Activated naive CD4-positive, alpha-beta T cell treated with anti-CD3 and anti-CD28 coated beads, Interleukin-2, amount 50 U/mL, for 24 hours (primary cell): ENCODE results near the gene MSRB3.
"Not testable (repeated sequence)": the region's sequence is repeated elsewhere in the genome, so short reads cannot be mapped to it uniquely, and the experiment has no call there.

Experiments
- H3K27ac Mint-ChIP-seq: one replicate; pipeline ENCODE4 v1.8.0; 2021; ENCODE audit warnings: mild to moderate bottlenecking, mixed read lengths
- H3K27me3 Mint-ChIP-seq: one replicate; pipeline ENCODE4 v1.8.0; 2021; ENCODE audit warnings: mixed read lengths
- H3K36me3 Mint-ChIP-seq: one replicate; pipeline ENCODE4 v1.8.0; 2021; ENCODE audit warnings: mixed read lengths
- H3K4me1 Mint-ChIP-seq: one replicate; pipeline ENCODE4 v1.8.0; 2021; ENCODE audit warnings: mixed read lengths
- H3K4me3 Mint-ChIP-seq: one replicate; pipeline ENCODE4 v1.8.0; 2021; ENCODE audit warnings: mild to moderate bottlenecking, mixed read lengths
- H3K9me3 Mint-ChIP-seq: one replicate; pipeline ENCODE4 v1.8.0; 2021; ENCODE audit warnings: mixed read lengths

The MSRB3 gene

DNA sequence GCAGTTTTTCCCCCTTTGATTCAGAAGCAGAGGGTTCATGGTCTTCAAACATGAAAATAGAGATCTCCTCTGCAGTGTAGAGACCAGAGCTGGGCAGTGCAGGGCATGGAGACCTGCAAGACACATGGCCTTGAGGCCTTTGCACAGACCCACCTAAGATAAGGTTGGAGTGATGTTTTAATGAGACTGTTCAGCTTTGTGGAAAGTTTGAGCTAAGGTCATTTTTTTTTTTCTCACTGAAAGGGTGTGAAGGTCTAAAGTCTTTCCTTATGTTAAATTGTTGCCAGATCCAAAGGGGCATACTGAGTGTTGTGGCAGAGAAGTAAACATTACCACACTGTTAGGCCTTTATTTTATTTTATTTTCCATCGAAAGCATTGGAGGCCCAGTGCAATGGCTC, 185.1 kb downstream of the MSRB3 start:
- H3K9me3 Mint-ChIP-seq, result no peaks in the 10 kb centered on the region
- no peaks in the 10 kb centered on the region for H3K36me3 Mint-ChIP-seq
- H3K4me3 Mint-ChIP-seq, result no peak overlapping the region
- H3K27ac Mint-ChIP-seq, result no peak overlapping the region
- no peaks in the 10 kb centered on the region for H3K4me1 Mint-ChIP-seq
- H3K27me3 Mint-ChIP-seq, result peaks cover 2% of the 10 kb centered on the region

GRCh38 chr12:65464930-65465329, 186.4 kb downstream of the MSRB3 start:
- no peak overlapping the region for H3K4me3 Mint-ChIP-seq
- H3K27me3 Mint-ChIP-seq, result peaks cover 1% of the 10 kb centered on the region
- no peak overlapping the region for H3K27ac Mint-ChIP-seq
- no peaks in the 10 kb centered on the region for H3K9me3 Mint-ChIP-seq
- H3K36me3 Mint-ChIP-seq, result no peaks in the 10 kb centered on the region
- H3K4me1 Mint-ChIP-seq, result no peaks in the 10 kb centered on the region

GRCh38 chr12:65465766-65466547, 187.5 kb downstream of the MSRB3 start:
- no peaks in the 10 kb centered on the region for H3K4me1 Mint-ChIP-seq
- no peak overlapping the region for H3K27ac Mint-ChIP-seq
- H3K27me3 Mint-ChIP-seq, result peaks cover 1% of the 10 kb centered on the region

GRCh38 chr12:65466911-65467310, 188.4 kb downstream of the MSRB3 start:
- no peak overlapping the region for H3K27ac Mint-ChIP-seq

More at GRCh38 chr12:65465766-65466547, 187.5 kb downstream of the MSRB3 start:
- Mint-ChIP-seq H3K9me3 (no peaks in the 10 kb centered on the region), H3K4me3 (no peak overlapping the region), H3K36me3 (no peaks in the 10 kb centered on the region)

GRCh38 chr12:65470256-65470655, 191.8 kb downstream of the MSRB3 start:
- Mint-ChIP-seq H3K36me3 (no peaks in the 10 kb centered on the region), H3K27me3 (peaks cover 3% of the 10 kb centered on the region), H3K9me3 (no peaks in the 10 kb centered on the region), H3K4me3 (no peak overlapping the region), H3K27ac (no peak overlapping the region), H3K4me1 (no peaks in the 10 kb centered on the region)

More at GRCh38 chr12:65466911-65467310, 188.4 kb downstream of the MSRB3 start:
- Mint-ChIP-seq H3K4me1 (no peaks in the 10 kb centered on the region), H3K9me3 (no peaks in the 10 kb centered on the region), H3K36me3 (no peaks in the 10 kb centered on the region), H3K27me3 (peaks cover 1% of the 10 kb centered on the region), H3K4me3 (no peak overlapping the region)

- H3K36me3 Mint-ChIP-seq, result no peaks in the 10 kb centered on the region
Measured at GRCh38 chr12:65472079-65472478, 193.6 kb downstream of the MSRB3 start.

DNA sequence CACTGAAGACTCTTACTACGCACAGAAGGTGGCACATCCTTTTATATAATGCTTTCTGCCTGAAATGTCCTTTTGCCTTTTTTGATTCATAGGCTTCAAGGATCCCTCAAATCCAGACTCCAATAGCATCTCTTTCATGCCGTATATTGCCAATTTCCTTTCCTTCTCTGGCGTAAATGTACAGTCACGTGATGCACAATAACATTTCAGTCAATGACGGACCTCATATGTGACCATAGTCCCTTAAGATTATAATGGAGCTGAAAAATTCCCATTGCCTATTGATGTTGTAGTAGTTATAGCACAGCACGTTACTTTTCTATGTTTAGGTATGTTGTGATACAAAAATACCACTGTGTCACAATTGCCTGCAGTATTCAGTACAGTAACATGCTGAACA, 196.3 kb downstream of the MSRB3 start:
- Mint-ChIP-seq H3K4me3 (no peak overlapping the region), H3K9me3 (no peaks in the 10 kb centered on the region)

More at GRCh38 chr12:65472079-65472478, 193.6 kb downstream of the MSRB3 start:
- no peak overlapping the region for H3K4me3 Mint-ChIP-seq
- no peaks in the 10 kb centered on the region for H3K9me3 Mint-ChIP-seq
- no peaks in the 10 kb centered on the region for H3K4me1 Mint-ChIP-seq
- H3K27ac Mint-ChIP-seq, result no peak overlapping the region
- peaks cover 3% of the 10 kb centered on the region for H3K27me3 Mint-ChIP-seq

GRCh38 chr12:65477721-65478120, 199.2 kb downstream of the MSRB3 start:
- no peaks in the 10 kb centered on the region for H3K36me3 Mint-ChIP-seq
- no peak overlapping the region for H3K4me3 Mint-ChIP-seq
- H3K27me3 Mint-ChIP-seq, result peaks cover 7% of the 10 kb centered on the region
- no peak overlapping the region for H3K27ac Mint-ChIP-seq
- H3K9me3 Mint-ChIP-seq, result peaks cover 9% of the 10 kb centered on the region
- H3K4me1 Mint-ChIP-seq, result no peaks in the 10 kb centered on the region

More for the DNA sequence above, 196.3 kb downstream of the MSRB3 start:
- peaks cover 2% of the 10 kb centered on the region for H3K27me3 Mint-ChIP-seq
- no peaks in the 10 kb centered on the region for H3K36me3 Mint-ChIP-seq
- H3K4me1 Mint-ChIP-seq, result no peaks in the 10 kb centered on the region
- no peak overlapping the region for H3K27ac Mint-ChIP-seq

DNA sequence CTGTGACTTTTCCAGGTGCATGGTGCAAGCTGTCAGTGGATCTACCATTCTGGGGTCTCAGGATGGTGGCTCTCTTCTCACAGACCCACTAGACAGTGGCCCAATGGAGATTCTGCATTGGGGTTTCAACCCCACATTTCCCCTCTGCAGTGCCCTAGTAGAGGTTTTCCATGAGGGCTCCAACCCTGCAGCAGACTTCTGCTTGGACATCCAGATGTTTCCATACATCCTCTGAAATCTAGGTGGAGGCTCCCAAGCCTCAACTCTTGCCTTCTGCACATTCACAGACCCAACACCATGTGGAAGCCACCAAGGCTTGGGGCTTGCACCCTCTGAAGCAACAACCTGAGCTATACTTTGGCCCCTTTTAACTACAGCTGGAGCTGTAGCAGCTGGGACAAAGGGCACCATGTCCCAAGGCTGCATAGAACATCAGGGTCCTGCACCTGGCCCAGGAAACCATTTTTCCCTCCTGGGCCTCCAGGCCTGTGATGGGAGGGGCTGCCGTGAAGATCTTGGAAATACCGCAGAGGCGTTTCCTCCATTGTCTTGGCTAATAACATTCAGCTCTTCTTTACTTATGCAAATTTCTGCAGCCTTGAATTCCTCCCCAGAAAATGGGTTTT, 205.5 kb downstream of the MSRB3 start:
- not testable (repeated sequence) for H3K27ac Mint-ChIP-seq, H3K4me3 Mint-ChIP-seq, H3K27me3 Mint-ChIP-seq, H3K4me1 Mint-ChIP-seq, H3K36me3 Mint-ChIP-seq
- peaks cover 27% of the 10 kb centered on the region for H3K9me3 Mint-ChIP-seq

DNA sequence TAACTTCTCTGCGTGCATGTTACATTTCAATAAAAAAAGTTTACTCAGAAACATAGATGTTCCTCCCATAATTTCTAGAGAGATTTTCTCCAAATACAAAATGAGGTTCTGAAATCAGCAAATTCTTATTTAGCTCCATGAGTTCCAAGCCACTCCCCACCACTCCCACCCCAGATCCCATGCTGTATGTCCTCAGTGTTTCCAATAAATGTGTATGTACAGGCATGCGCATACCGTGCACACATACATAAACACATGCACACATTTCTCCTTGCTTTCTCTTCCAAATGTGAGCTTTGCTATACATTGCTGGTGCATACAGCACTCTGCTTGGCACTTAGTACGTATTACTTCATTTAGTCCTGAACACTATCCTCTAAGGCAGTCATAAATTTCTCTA, 209.7 kb downstream of the MSRB3 start:
- no peaks in the 10 kb centered on the region for H3K4me1 Mint-ChIP-seq
- H3K36me3 Mint-ChIP-seq, result no peaks in the 10 kb centered on the region
- no peak overlapping the region for H3K4me3 Mint-ChIP-seq

DNA sequence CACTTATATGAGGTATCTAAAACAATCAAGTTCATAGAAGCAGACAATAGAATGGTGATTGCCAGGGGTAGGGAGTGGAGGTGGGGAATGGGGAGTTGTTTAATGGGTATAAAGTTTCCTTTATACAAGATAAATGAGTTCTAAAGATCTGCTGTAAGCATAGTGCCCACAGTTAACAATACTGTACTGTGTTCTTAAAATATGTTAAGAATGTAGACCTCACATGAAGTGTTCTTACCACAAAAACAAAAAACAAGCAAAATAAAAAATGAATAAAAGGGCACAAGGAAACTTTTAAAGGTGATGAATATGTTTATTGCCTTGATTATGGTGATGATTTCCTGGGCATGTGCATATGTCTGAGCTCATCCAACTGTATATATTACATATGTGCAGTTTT, 211.8 kb downstream of the MSRB3 start:
- Mint-ChIP-seq H3K27ac (no peak overlapping the region), H3K4me1 (no peaks in the 10 kb centered on the region), H3K27me3 (peaks cover 5% of the 10 kb centered on the region), H3K9me3 (peaks cover 5% of the 10 kb centered on the region), H3K36me3 (no peaks in the 10 kb centered on the region), H3K4me3 (no peak overlapping the region)

More for the DNA sequence above, 209.7 kb downstream of the MSRB3 start:
- H3K27ac Mint-ChIP-seq, result no peak overlapping the region
- H3K9me3 Mint-ChIP-seq, result peaks cover 14% of the 10 kb centered on the region
- peaks cover 4% of the 10 kb centered on the region for H3K27me3 Mint-ChIP-seq

DNA sequence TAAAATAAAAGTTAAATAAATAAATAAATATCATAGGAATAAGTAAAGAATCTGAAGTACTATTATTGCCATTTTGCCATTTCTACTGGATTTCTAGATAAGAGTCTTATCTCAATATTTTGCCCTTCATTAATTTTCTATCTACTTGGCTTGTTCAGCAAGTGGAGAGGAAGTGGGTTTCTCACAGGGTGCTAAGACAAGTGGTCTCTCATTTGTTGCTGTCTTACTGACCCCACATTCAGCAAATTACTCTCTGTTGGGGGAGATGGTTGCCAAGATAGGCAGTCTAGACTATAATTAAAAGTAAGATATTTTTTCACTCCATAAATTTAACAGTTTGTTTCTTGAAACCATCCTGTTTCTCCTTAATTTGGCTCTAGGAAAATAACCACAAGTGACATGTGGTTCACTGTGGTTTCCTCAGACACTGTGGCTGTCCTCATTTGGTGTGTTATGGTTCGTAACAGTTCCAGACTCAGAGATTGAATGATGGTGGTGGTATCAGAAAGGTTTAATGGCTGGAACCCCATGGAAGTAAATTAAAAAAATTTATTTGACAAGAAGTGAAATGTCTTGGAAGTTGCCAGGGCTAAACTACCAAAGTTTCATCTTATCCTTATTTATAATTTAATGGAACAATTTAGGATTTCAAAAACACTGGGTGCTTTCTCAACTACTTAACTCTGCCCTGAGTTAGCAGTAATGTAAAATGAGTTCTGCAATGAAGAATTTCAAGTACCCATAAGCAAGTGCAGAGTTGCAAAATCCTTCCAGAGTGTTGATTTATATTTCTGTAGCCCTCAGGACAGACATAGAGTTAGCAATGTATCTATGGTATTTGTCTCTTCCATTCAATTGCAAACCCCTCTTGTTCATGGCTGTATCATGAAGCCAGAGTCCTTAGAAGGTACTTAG, 214.8 kb downstream of the MSRB3 start:
- Mint-ChIP-seq H3K27me3 (peaks cover 5% of the 10 kb centered on the region), H3K9me3 (no peaks in the 10 kb centered on the region), H3K4me3 (no peak overlapping the region), H3K36me3 (no peaks in the 10 kb centered on the region), H3K27ac (no peak overlapping the region), H3K4me1 (no peaks in the 10 kb centered on the region)

DNA sequence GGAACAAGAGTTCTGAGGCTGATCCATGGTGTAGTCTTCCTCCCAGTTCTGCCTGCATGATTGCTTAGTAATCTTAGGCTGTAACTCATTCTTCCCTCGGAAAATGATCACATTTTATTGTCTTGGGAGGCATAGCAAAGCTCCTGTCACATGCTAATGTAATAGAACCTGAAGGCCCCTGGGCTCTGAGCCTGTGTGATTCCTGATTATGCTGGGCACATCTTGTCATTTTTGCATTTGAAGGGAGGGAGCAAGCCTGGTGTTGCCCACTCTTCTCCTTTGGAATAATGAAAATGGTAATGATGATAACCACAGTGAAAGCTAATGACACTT, 215.4 kb downstream of the MSRB3 start:
- H3K27ac Mint-ChIP-seq, result no peak overlapping the region
- no peaks in the 10 kb centered on the region for H3K36me3 Mint-ChIP-seq
- no peaks in the 10 kb centered on the region for H3K4me1 Mint-ChIP-seq
- peaks cover 5% of the 10 kb centered on the region for H3K27me3 Mint-ChIP-seq
- no peak overlapping the region for H3K4me3 Mint-ChIP-seq
- no peaks in the 10 kb centered on the region for H3K9me3 Mint-ChIP-seq

- H3K4me3 Mint-ChIP-seq, result no peak overlapping the region
- H3K27me3 Mint-ChIP-seq, result peaks cover 5% of the 10 kb centered on the region
- no peaks in the 10 kb centered on the region for H3K4me1 Mint-ChIP-seq
- H3K27ac Mint-ChIP-seq, result no peak overlapping the region
- no peaks in the 10 kb centered on the region for H3K36me3 Mint-ChIP-seq
- no peaks in the 10 kb centered on the region for H3K9me3 Mint-ChIP-seq
Measured at GRCh38 chr12:65494537-65494936, 216.1 kb downstream of the MSRB3 start.

- Mint-ChIP-seq H3K27ac (no peak overlapping the region), H3K4me1 (no peaks in the 10 kb centered on the region), H3K36me3 (no peaks in the 10 kb centered on the region), H3K27me3 (peaks cover 5% of the 10 kb centered on the region), H3K9me3 (no peaks in the 10 kb centered on the region), H3K4me3 (no peak overlapping the region)
Measured at GRCh38 chr12:65495233-65495632, 216.8 kb downstream of the MSRB3 start.

DNA sequence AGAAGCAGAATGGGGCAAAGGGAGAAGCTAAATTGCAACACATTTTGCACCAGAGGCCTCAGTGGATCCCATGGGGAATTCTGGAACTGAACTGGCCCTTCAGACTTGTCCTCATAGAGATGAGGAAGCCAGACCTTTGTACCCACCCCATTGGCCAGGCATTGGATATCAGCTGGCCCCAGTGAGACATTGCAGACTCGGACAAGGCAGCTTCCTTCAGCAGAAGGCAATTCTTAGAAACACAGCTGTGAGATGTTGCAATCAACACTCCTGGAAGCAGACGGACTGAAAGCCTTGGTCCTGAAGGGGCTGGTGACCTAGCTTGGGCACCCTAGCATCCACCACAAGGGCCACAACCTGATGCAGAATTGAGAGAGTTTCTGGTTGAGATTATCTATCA, 218.1 kb downstream of the MSRB3 start:
- Mint-ChIP-seq H3K9me3 (no peaks in the 10 kb centered on the region), H3K27me3 (peaks cover 4% of the 10 kb centered on the region), H3K4me3 (no peak overlapping the region), H3K36me3 (no peaks in the 10 kb centered on the region), H3K4me1 (no peaks in the 10 kb centered on the region), H3K27ac (no peak overlapping the region)
